MM.1S (cell line): Measurements from ENCODE around the gene HCAR1.

Experiments
- DNase-seq: peaks from one replicate; pipeline ENCODE4 v3.0.0-alpha.2; 2015
- H2AFZ ChIP-seq: fragments of 300-600 bp; sonication (generic); 2 replicates; pipeline ENCODE4 v1.6.0; 2016; ENCODE audit warnings: antibody characterized with exemption, low read length
- H3F3A ChIP-seq: fragments of 300-600 bp; sonication (generic); 2 replicates; pipeline ENCODE4 v1.6.1; 2016; ENCODE audit warnings: mild to moderate bottlenecking, antibody characterized with exemption, low read length, moderate library complexity, mixed read lengths; ENCODE audit not compliant: insufficient read depth
- H3K27ac ChIP-seq: fragments of 300-600 bp; sonication (generic); 2 replicates; pipeline ENCODE4 v1.5.1; 2016; ENCODE audit warnings: mild to moderate bottlenecking, low read length
- H3K27me3 ChIP-seq: fragments of 300-600 bp; sonication (generic); replicated peaks from 2 replicates; pipeline ENCODE4 v1.6.0; 2016; ENCODE audit warnings: low read length; ENCODE audit not compliant: insufficient read depth
- H3K36me3 ChIP-seq: fragments of 300-600 bp; sonication (generic); replicated peaks from 2 replicates; pipeline ENCODE4 v1.6.1; 2016; ENCODE audit warnings: mild to moderate bottlenecking, low read length, mixed read lengths; ENCODE audit not compliant: insufficient read depth
- H3K4me1 ChIP-seq: fragments of 300-600 bp; sonication (generic); 2 replicates; pipeline ENCODE4 v1.6.1; 2016; ENCODE audit warnings: low read length, mixed read lengths
- H3K4me2 ChIP-seq: fragments of 300-600 bp; sonication (generic); 2 replicates; pipeline ENCODE4 v1.6.0; 2016; ENCODE audit warnings: low read depth, low read length
- H3K4me3 ChIP-seq: fragments of 300-600 bp; sonication (generic); 2 replicates; pipeline ENCODE4 v1.5.1; 2016; ENCODE audit warnings: low read length, mixed read lengths
- H3K79me2 ChIP-seq: fragments of 300-600 bp; sonication (generic); 2 replicates; pipeline ENCODE4 v1.6.1; 2016; ENCODE audit warnings: mixed run types, low read length, mixed read lengths
- H3K9ac ChIP-seq: fragments of 300-600 bp; sonication (generic); 2 replicates; pipeline ENCODE4 v1.6.1; 2016; ENCODE audit warnings: low read length, mixed read lengths
- H3K9me2 ChIP-seq: fragments of 300-600 bp; sonication (generic); replicated peaks from 2 replicates; pipeline ENCODE4 v1.6.1; 2016; ENCODE audit warnings: mild to moderate bottlenecking, low read length, mixed read lengths; ENCODE audit not compliant: insufficient read depth
- H3K9me3 ChIP-seq: fragments of 300-600 bp; sonication (generic); replicated peaks from 2 replicates; pipeline ENCODE4 v1.6.1; 2016; ENCODE audit warnings: mild to moderate bottlenecking, low read length, mixed read lengths; ENCODE audit not compliant: insufficient read depth
- H4K20me1 ChIP-seq: fragments of 300-600 bp; sonication (generic); 2 replicates; pipeline ENCODE4 v1.6.1; 2016; ENCODE audit warnings: mild to moderate bottlenecking, low read length, moderate library complexity, mixed read lengths; ENCODE audit not compliant: insufficient read depth
- CTCF ChIP-seq: fragments of 300-600 bp; sonication (generic); IDR thresholded peaks from 2 replicates; pipeline ENCODE4 v1.5.1; 2016; ENCODE audit warnings: antibody characterized with exemption, low read length, mixed read lengths
- EZH2 ChIP-seq: fragments of 300-600 bp; sonication (generic); optimal IDR thresholded peaks from 2 replicates; pipeline ENCODE3; 2017; ENCODE audit warnings: low read depth, mild to moderate bottlenecking, antibody characterized with exemption, low read length, mixed read lengths
- EZH2phosphoT487 ChIP-seq: fragments of 300-600 bp; sonication (generic); IDR thresholded peaks from 2 replicates; pipeline ENCODE4 v1.6.1; 2018; ENCODE audit warnings: antibody characterized with exemption, low read length

The HCAR1 gene

GRCh38 chr12:122740351-122740750, 9.7 kb upstream of the HCAR1 start:
- Histone ChIP-seq H4K20me1 (no peaks in the 10 kb centered on the region), H2AFZ (no peak overlapping the region), H3K4me2 (no peak overlapping the region), H3K4me1 (no peaks in the 10 kb centered on the region), H3K79me2 (no peaks in the 10 kb centered on the region), H3K27me3 (no peaks in the 10 kb centered on the region), H3K27ac (no peak overlapping the region), H3K9me3 (no peaks in the 10 kb centered on the region), H3K9ac (no peak overlapping the region), H3K4me3 (no peak overlapping the region), H3K9me2 (no peaks in the 10 kb centered on the region), H3F3A (no peaks in the 10 kb centered on the region), H3K36me3 (no peaks in the 10 kb centered on the region)
- DNase-seq = no peak
- TF ChIP-seq CTCF (no peak), EZH2phosphoT487 (no peak), EZH2 (no peak)

GRCh38 chr12:122738571-122738970, 7.9 kb upstream of the HCAR1 start:
- Histone ChIP-seq H4K20me1 (no peaks in the 10 kb centered on the region), H3K79me2 (no peaks in the 10 kb centered on the region), H3K4me1 (no peaks in the 10 kb centered on the region), H3K36me3 (no peaks in the 10 kb centered on the region), H3K9ac (no peak overlapping the region), H2AFZ (no peak overlapping the region), H3K9me3 (no peaks in the 10 kb centered on the region), H3F3A (no peaks in the 10 kb centered on the region), H3K4me2 (no peak overlapping the region), H3K9me2 (no peaks in the 10 kb centered on the region), H3K4me3 (no peak overlapping the region), H3K27me3 (no peaks in the 10 kb centered on the region), H3K27ac (no peak overlapping the region)
- TF ChIP-seq EZH2phosphoT487 (no peak), CTCF (no peak), EZH2 (no peak)
- no peak for DNase-seq

- DNase-seq = no peak
These were observed 2.0 kb upstream of the HCAR1 start for GRCh38 chr12:122732611-122733010.

More at GRCh38 chr12:122732611-122733010, 2.0 kb upstream of the HCAR1 start:
- H3K79me2 ChIP-seq = no peaks in the 10 kb centered on the region
- no peak overlapping the region for H3K9ac ChIP-seq
- H3K36me3 ChIP-seq = no peaks in the 10 kb centered on the region
- no peaks in the 10 kb centered on the region for H4K20me1 ChIP-seq
- H3F3A ChIP-seq = no peaks in the 10 kb centered on the region
- TF ChIP-seq EZH2phosphoT487 (no peak), CTCF (no peak), EZH2 (no peak)
- no peaks in the 10 kb centered on the region for H3K9me2 ChIP-seq
- no peak overlapping the region for H3K27ac ChIP-seq
- H3K4me3 ChIP-seq = no peak overlapping the region
- no peak overlapping the region for H3K4me2 ChIP-seq
- H3K9me3 ChIP-seq = no peaks in the 10 kb centered on the region
- H3K27me3 ChIP-seq = no peaks in the 10 kb centered on the region; the same call in 1 of the 2 replicates
- no peaks in the 10 kb centered on the region for H3K4me1 ChIP-seq
- no peak overlapping the region for H2AFZ ChIP-seq
